MM.1S (cell line): ENCODE data around the gene CACHD1.

Source experiments
- CTCF ChIP-seq: fragments of 300-600 bp; sonication (generic); IDR thresholded peaks from 2 replicates; pipeline ENCODE4 v1.5.1; 2016; ENCODE audit warnings: antibody characterized with exemption, low read length, mixed read lengths
- EZH2 ChIP-seq: fragments of 300-600 bp; sonication (generic); optimal IDR thresholded peaks from 2 replicates; pipeline ENCODE3; 2017; ENCODE audit warnings: low read depth, mild to moderate bottlenecking, antibody characterized with exemption, low read length, mixed read lengths

GRCh38 chr1:64437453-64437852 is 32.5 kb upstream of the CACHD1 start:
- TF ChIP-seq CTCF (no peak), EZH2 (no peak)
